GM21737 (cell line): ENCODE measurements around the gene ELOVL3.
"Not testable (repeated sequence)": the region's sequence is repeated elsewhere in the genome, so short reads cannot be mapped to it uniquely, and the experiment has no call there.

Experiments used
- ATAC-seq: cut with Tn5 transposase; IDR thresholded peaks from one replicate; pipeline ENCODE4 v1.9.1; 2021; ENCODE audit warnings: mild to moderate bottlenecking, moderate library complexity; ENCODE audit not compliant: unreplicated experiment

The ELOVL3 gene

GRCh38 chr10:102246261-102246660, 20.2 kb downstream of the ELOVL3 start:
- ATAC-seq, result no peak

GRCh38 chr10:102247734-102248133, 21.6 kb downstream of the ELOVL3 start:
- no peak for ATAC-seq

GRCh38 chr10:102252508-102252907, 26.4 kb downstream of the ELOVL3 start:
- not testable (repeated sequence) for ATAC-seq

DNA sequence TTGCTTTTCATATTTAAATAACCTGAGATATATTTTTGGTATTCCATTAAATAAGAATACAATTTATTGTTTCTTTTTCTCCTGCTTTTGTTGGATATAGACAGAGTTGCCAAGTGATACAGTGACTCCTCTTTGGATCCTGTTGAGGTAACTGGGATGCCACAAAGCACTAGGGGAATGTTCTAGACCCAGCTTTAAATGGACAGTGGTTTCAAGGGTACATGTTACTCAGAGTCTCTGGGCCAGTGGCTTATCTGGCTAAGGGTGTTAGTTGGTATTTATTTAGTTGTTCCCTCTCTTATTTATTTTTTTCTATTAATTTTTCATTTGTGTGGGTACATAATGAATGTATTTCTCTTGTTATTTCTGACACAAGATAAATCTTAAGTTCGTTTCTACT, 28.3 kb downstream of the ELOVL3 start:
- ATAC-seq, result no peak

GRCh38 chr10:102255404-102255803, 29.3 kb downstream of the ELOVL3 start:
- ATAC-seq, result no peak

DNA sequence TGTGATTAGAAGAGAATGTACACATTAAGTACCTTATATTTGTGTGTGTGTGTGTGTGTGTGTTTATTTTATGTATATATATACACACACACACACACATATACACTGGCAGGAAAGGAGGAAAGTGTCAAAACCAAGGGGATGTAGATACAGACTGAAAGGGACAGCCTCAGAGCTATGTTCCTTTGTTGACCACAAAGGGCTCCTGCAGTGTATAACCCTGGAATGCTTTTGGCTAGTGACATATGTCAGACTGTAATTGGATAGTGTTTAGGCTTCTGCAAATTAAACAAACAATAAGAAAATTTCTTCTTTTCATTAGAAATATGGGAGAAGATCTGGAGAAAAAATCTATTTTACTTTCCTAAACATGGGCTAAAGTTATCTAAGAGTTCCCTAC, 35.1 kb downstream of the ELOVL3 start:
- no peak for ATAC-seq

DNA sequence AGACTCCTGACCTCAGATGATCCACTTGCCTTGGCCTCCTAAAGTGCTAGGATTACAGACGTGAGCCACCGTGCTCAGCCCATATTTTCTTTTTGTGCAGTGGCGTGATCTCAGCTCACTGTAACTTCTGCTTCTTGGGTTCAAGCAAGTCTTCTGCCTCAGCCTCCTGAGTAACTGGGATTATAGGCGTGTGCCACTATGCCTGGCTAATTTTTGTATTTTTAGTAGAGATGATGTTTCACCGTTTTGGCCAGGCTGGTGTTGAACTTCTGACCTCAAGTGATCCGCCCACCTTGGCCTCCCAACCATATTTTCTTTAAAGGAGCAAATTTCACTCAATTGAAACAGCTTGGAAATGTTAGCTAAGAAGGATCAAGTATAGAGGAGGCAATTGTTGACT, 35.7 kb downstream of the ELOVL3 start:
- ATAC-seq, result no peak

GRCh38 chr10:102262744-102263370, 36.8 kb downstream of the ELOVL3 start:
- no peak for ATAC-seq

DNA sequence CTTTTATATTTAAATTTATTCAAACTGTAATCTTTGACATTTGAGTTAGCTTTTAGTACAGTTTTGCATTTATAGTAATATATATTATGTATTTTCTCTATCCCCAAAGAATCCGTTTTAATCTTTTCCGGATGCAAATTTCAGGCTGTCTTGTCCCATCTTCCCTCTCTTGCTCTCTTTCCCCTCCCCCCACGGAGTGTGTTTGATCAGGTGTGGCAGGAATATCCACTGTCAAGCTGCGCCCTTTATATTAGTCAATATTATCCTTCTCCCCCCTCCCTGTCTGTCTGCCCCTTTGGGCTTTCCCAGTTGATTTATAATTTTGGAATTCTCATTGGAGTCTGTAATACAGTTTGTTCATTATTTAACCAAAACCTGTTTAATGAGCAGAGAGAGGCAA, 38.3 kb downstream of the ELOVL3 start:
- ATAC-seq, result no peak

DNA sequence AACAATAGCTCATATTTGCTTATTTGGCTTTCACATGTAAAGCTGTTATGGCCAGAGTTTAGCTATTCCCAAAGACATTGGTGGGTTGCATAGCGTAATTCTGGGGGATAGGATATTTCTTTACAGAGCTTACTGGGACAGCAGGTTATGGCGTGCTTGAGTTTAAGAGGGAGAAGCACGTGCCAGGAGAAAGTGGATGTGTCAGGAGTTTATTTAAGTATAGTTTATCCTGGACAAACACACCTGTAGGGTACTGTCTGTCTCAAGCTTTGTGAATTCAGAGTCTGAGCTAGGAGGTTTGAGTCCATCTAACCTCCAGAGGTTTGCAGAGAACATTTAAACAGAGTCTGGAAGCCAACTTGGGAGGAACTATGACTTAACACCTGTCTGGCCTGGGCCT, 40.6 kb downstream of the ELOVL3 start:
- no peak for ATAC-seq

DNA sequence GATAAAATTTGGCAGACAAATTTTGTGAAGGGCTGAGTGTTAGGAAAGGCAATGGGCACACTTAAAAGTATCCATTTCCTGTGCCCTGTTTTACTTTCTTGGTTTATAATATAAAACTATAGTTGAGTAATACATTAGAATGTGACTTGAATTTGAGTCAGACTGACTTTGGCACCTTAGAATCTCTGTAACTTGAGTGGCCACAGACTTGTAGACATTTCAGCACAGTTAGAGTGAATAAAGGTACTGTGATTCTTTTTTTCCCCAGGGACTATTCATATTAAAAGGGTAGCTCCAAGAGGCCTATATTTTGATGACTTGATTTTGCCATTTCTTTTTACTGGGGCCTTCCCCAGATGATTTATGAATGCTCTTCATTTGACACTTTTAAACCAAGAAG, 41.6 kb downstream of the ELOVL3 start:
- no peak for ATAC-seq

DNA sequence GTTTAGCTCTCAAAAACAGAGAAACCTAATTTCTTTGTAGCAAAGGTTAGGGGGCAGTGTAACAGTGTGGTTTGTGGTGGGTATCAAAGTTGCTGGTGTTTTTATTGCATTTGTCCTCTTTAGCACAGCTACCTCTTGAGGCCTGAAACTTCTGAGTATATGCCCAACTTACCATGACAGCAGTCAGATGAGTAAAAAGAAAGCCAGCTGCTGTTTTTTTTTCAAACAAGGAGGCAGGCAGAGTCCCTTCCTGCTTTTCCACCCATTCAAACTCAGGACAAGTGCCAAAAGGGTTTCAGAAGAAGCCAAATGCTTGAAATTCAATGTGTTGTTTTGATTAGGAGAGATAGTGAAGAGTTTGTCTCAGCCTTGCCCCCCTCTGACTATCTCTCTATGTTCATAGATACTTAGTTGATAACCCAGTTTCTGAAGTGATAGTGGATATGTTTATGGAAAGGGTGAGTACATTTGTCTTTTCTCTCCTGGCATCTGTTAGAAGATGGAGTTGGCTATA, 42.3 kb downstream of the ELOVL3 start:
- no peak for ATAC-seq

GRCh38 chr10:102269017-102269416, 42.9 kb downstream of the ELOVL3 start:
- ATAC-seq, result no peak

DNA sequence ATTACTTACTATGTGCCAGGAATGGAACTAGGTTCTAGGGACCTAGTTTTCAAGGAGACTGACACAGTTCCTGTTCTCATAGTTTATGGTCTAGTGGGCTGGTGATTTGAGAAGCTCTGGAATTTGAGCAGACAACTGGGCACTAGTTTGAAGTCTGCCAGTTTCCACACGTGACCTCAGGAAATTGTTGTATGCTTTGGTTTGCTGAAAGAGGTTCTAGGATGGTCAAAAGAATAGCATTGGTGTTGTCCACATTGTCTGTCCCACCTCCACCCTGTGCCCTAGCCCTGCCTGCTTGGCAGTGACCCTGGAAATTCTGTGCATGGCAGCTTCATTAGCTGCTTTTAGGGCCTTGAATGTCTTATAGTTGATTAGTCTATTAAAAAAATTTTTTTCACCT, 48.0 kb downstream of the ELOVL3 start:
- no peak for ATAC-seq

DNA sequence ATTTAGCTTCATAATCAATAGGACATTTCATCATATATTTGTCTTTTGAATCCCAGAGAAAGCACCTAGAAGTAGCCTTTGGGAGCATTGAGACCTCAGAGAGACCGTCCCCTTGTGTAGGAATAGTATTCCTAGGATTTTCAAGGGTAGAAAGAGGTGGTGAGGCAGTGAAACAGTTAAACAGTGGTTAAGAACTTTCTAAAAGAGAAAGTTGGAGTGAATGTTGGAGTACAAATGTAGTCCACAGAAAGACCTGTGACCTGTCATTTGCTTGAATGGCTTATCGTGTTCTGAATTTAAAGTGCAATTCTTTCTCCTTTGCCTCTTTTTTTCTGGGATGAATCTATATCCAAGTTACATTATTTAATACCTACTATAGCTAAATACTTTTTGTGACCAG, 49.2 kb downstream of the ELOVL3 start:
- ATAC-seq, result no peak

- no peak for ATAC-seq
Observed at GRCh38 chr10:102279104-102279503, 53.0 kb downstream of the ELOVL3 start.
